HCT116 (cell line): Measurements from ENCODE around the gene UGGT2.

ENCODE experiments used
- CTCF ChIP-seq, 3 experiments: fragments of 200-600 bp in 1 of 3; sonication (generic) in 1 of 3; IDR thresholded peaks in 2 of 3; conservative IDR thresholded peaks in 1 of 3; 2 replicates each; pipeline ENCODE4 v1.5.1; 2012 to 2017; ENCODE audit warnings: low read depth in 2 of 3, low read length in 2 of 3, antibody characterized with exemption in 1 of 3, borderline replicate concordance in 1 of 3, control low read depth in 1 of 3, mild to moderate bottlenecking in 1 of 3, mixed read lengths in 1 of 3, mixed run types in 1 of 3, moderate library complexity in 1 of 3; ENCODE audit not compliant: insufficient read depth in 1 of 3
- EZH2 ChIP-seq: fragments of 200-600 bp; sonication (generic); IDR thresholded peaks from 2 replicates; pipeline ENCODE4 v1.6.1; 2017; ENCODE audit warnings: antibody characterized with exemption, mixed run types
- FOSL1 ChIP-seq: IDR thresholded peaks from 2 replicates; pipeline ENCODE4 v1.6.1; 2012; ENCODE audit warnings: low read depth
- POLR2A ChIP-seq: IDR thresholded peaks from 2 replicates; pipeline ENCODE4 v1.7.0; 2011; ENCODE audit warnings: borderline replicate concordance; ENCODE audit not compliant: insufficient read depth, insufficient read length; ENCODE audit errors: extremely low read depth
- REST ChIP-seq: IDR thresholded peaks from 2 replicates; pipeline ENCODE4 v1.6.1; 2012; ENCODE audit warnings: low read depth
- SP1 ChIP-seq: IDR thresholded peaks from 2 replicates; pipeline ENCODE4 v1.6.1; 2012; ENCODE audit warnings: low read depth

GRCh38 chr13:96002322-96003131 lies 50.7 kb downstream of the UGGT2 start:
- TF ChIP-seq EZH2 (no peak), POLR2A (no peak), FOSL1 (no peak), REST (no peak), CTCF (IDR thresholded peaks at IDR 0.05 in 2 of 3, conservative IDR thresholded peaks at IDR 0.05 in 1 of 3; ENCODE audit: borderline replicate concordance in 1 of 3, insufficient read depth in 1 of 3, low read depth in 2 of 3, low read length in 2 of 3) (no peak), SP1 (no peak)
